ENCODE measurements around the gene CHST11. TPM values are rescaled to one million over a fixed set of nuclear protein-coding genes. Genes with fewer than 3 reads are reported as not detected.

Gene CHST11
- total RNA-seq, 1 donor from 2014 or later: 44.9 TPM

DNA sequence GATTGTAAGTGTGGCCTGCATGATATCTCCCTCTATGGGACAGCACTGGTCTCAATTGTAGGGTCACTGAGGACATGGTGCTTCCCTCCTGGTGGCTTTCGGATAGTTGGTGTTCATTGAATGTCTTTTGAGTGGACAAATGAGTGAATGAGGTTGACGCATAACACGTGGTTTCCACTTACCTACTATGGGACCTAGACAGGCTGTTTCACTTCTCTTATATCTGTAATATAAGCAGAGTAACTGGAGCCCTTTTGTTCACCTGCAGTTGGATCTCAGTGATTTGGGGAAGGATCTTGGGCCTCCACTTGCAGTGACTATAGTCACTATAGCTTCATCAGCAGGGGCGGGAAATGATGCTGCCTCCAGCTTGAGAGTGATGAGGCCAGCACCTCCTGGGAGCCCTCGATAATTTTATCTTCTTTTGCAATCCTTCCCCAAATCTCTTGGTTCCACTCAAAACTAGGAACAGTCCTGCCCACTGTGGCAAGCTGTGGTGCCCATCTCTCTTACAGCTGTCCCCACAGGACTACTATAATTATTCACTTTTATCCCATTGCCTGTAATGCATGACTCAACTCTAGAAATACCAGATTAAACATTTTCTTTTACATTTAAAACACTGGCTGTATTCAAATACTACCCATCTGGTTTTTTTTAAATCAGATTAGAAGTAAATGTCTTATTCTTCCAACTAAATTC is 242.9 kb downstream of the CHST11 start:
- Mint-ChIP-seq H3K36me3 (ENCODE audit: low read depth) (peaks cover 35% of the 10 kb centered on the region), H3K4me3 (no peak overlapping the region), H3K9me3 (peaks cover 9% of the 10 kb centered on the region), H3K27ac (peak overlapping the region; percentile 49), H3K27me3 (peaks cover 2% of the 10 kb centered on the region), H3K4me1 (peaks cover 48% of the 10 kb centered on the region)
- DNase-seq: no peak
- intact Hi-C loops (cut with micrococcal nuclease): loop anchor here (5.0 kb wide), 3 partner anchors 117 to 258 kb away; partner anchors contain the start of gene SLC41A2

DNA sequence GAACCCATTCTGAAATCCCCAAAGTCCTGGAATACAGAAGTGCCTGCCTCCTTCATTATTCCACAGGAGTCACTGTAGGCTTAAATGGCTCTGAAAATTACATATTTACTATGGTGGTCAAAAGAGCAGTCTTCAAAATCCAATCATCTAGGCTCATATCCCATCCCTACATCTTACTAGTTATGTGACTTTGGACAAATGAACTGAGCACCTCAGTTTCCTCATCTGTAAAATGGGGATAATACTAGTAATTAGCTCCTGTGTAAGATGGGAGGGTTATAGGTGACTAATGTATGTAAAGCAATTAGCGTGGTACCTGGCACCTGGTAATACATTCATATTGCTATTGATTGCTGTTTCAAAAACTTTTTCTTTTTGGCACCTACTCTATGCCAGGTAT is 243.6 kb downstream of the CHST11 start:
- DNase-seq: no peak
- intact Hi-C loops (cut with micrococcal nuclease): no loop called here
- no peak overlapping the region for H3K27ac Mint-ChIP-seq
- H3K4me3 Mint-ChIP-seq: no peak overlapping the region
- peaks cover 2% of the 10 kb centered on the region for H3K27me3 Mint-ChIP-seq
- H3K4me1 Mint-ChIP-seq: peaks cover 45% of the 10 kb centered on the region
- peaks cover 9% of the 10 kb centered on the region for H3K9me3 Mint-ChIP-seq
- peaks cover 35% of the 10 kb centered on the region for H3K36me3 Mint-ChIP-seq (ENCODE audit: low read depth)

- Mint-ChIP-seq H3K4me3 (no peak overlapping the region), H3K36me3 (ENCODE audit: low read depth) (peaks cover 31% of the 10 kb centered on the region), H3K27ac (no peak overlapping the region), H3K27me3 (no peaks in the 10 kb centered on the region), H3K4me1 (peaks cover 41% of the 10 kb centered on the region), H3K9me3 (peaks cover 9% of the 10 kb centered on the region)
- DNase-seq: no peak
- intact Hi-C loops (cut with micrococcal nuclease): no loop called here
Observed at GRCh38 chr12:104701301-104701700, 244.6 kb downstream of the CHST11 start.

GRCh38 chr12:104701756-104702155 is 245.0 kb downstream of the CHST11 start:
- Mint-ChIP-seq H3K4me1 (peaks cover 43% of the 10 kb centered on the region), H3K4me3 (no peak overlapping the region), H3K27ac (no peak overlapping the region), H3K27me3 (no peaks in the 10 kb centered on the region), H3K36me3 (ENCODE audit: low read depth) (peaks cover 29% of the 10 kb centered on the region), H3K9me3 (peaks cover 8% of the 10 kb centered on the region)
- intact Hi-C loops (cut with micrococcal nuclease): no loop called here
- DNase-seq: no peak

DNA sequence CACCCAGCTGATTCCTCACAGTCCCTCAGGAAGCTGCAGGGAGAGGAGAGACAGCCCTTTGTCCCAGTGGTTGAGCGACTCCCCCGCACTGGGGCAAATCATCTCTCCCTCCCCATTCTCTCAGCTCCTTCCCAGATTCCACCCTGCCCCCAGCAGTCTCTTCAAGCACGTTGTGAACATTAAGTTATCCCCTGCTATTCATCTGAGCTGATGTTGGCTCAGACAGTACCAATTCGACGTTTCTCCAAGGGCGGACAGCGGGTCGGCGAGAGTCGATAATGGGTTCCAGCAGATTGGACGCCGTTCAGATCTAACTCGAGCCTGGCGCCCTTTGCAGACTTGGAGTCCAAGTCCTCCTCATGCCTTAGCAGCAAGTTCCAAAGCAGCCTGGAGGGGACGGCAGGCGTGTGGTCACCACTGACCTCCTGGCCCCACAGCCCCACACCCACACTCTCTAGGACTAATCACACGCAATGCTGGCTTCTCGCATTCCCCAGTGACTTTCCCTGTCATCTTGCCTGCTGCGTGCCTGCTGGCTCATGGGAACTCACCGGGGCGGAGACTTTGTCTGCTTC is 245.9 kb downstream of the CHST11 start:
- no peak for DNase-seq
- H3K4me1 Mint-ChIP-seq: peaks cover 45% of the 10 kb centered on the region
- no peak overlapping the region for H3K4me3 Mint-ChIP-seq
- no peaks in the 10 kb centered on the region for H3K27me3 Mint-ChIP-seq
- H3K27ac Mint-ChIP-seq: no peak overlapping the region
- peaks cover 5% of the 10 kb centered on the region for H3K9me3 Mint-ChIP-seq
- peaks cover 25% of the 10 kb centered on the region for H3K36me3 Mint-ChIP-seq (ENCODE audit: low read depth)
- intact Hi-C loops (cut with micrococcal nuclease): no loop called here

- Mint-ChIP-seq H3K36me3 (ENCODE audit: low read depth) (peaks cover 18% of the 10 kb centered on the region), H3K27me3 (no peaks in the 10 kb centered on the region), H3K4me1 (peaks cover 43% of the 10 kb centered on the region), H3K9me3 (no peaks in the 10 kb centered on the region), H3K4me3 (no peak overlapping the region), H3K27ac (peak overlapping the region; percentile 57)
- no peak for DNase-seq
- intact Hi-C loops (cut with micrococcal nuclease): no loop called here
Observed at GRCh38 chr12:104703372-104703771, 246.6 kb downstream of the CHST11 start.

DNA sequence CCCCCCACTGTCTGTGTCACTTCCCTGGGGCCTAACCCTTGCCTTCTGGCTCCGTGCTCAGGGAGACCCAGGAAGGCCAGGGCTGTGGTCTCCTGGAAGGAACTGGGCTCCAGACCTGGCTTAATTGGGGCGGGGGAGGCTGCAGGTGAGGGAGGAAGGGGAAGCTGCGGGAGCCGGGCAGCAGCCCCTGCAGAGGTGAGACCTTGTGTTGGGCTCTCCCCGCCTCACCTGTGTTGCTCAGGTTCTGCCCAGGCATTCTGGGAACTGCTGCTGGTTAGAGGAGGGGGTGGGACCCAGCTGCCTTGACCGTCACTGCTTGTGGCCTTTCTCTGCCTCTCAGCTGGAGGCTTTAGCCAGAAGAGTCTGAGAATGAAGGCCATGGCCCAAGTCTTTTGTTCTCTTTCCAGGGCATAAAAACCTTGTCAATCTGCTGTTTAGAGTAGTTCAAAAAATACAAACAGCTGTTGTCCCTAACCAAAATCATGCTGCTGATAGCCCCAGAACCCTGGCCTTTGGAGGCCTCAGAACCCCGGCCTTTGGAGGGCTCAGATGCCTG is 247.6 kb downstream of the CHST11 start:
- H3K4me1 Mint-ChIP-seq: peaks cover 49% of the 10 kb centered on the region
- no peaks in the 10 kb centered on the region for H3K9me3 Mint-ChIP-seq
- no peak overlapping the region for H3K27ac Mint-ChIP-seq
- no peak overlapping the region for H3K4me3 Mint-ChIP-seq
- H3K36me3 Mint-ChIP-seq (ENCODE audit: low read depth): peaks cover 17% of the 10 kb centered on the region
- intact Hi-C loops (cut with micrococcal nuclease): no loop called here
- H3K27me3 Mint-ChIP-seq: no peaks in the 10 kb centered on the region
- no peak for DNase-seq

GRCh38 chr12:104707194-104707593 is 250.4 kb downstream of the CHST11 start:
- Mint-ChIP-seq H3K27ac (peak overlapping the region; percentile 45), H3K4me1 (peaks cover 46% of the 10 kb centered on the region), H3K36me3 (ENCODE audit: low read depth) (peaks cover 14% of the 10 kb centered on the region), H3K4me3 (peak overlapping the region; percentile 23), H3K9me3 (no peaks in the 10 kb centered on the region), H3K27me3 (no peaks in the 10 kb centered on the region)
- intact Hi-C loops (cut with micrococcal nuclease): no loop called here
- DNase-seq: no peak

DNA sequence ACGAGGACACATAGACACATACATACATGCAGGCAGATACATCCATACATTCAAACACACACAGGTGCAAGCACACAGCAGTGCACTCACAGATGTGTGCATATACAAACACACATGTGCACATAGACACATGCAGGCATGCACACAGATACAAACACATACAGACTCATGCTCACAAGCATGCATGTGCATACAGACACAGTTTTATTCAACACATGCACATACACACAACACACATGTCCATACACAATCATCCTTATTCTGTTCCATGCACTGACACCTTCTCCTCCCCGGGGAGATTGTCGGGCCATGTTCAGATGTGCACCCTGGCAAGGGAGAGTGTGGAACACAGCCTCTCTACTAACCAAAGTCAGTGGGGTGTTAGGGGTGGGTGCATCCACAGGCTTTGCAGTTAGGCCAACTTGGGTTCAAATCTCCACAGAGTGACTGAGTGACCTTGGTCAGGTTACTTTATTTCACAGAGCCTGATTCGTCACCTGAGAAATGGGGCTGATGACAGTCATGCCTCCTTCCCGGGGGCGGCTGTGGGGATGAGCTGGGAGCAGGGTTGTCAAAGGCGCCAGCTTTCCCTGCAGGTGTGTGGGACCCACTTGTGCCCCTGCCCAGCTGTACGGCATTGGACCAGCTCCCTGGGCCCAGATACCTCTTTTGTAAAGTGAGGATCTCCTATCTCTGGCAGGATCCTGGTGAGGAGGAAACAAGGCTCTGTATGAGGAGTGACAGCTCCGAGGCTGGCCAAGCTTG is 251.2 kb downstream of the CHST11 start:
- DNase-seq: no peak
- no peaks in the 10 kb centered on the region for H3K9me3 Mint-ChIP-seq
- H3K4me1 Mint-ChIP-seq: peaks cover 48% of the 10 kb centered on the region
- no peak overlapping the region for H3K4me3 Mint-ChIP-seq
- H3K27ac Mint-ChIP-seq: no peak overlapping the region
- H3K36me3 Mint-ChIP-seq (ENCODE audit: low read depth): peaks cover 10% of the 10 kb centered on the region
- intact Hi-C loops (cut with micrococcal nuclease): no loop called here
- no peaks in the 10 kb centered on the region for H3K27me3 Mint-ChIP-seq

- Mint-ChIP-seq H3K27ac (peak overlapping the region; percentile 48), H3K4me3 (no peak overlapping the region), H3K9me3 (no peaks in the 10 kb centered on the region), H3K4me1 (peaks cover 46% of the 10 kb centered on the region), H3K27me3 (no peaks in the 10 kb centered on the region), H3K36me3 (ENCODE audit: low read depth) (peaks cover 2% of the 10 kb centered on the region)
- intact Hi-C loops (cut with micrococcal nuclease): no loop called here
- DNase-seq: no peak
Observed at GRCh38 chr12:104708891-104709290, 252.1 kb downstream of the CHST11 start.

DNA sequence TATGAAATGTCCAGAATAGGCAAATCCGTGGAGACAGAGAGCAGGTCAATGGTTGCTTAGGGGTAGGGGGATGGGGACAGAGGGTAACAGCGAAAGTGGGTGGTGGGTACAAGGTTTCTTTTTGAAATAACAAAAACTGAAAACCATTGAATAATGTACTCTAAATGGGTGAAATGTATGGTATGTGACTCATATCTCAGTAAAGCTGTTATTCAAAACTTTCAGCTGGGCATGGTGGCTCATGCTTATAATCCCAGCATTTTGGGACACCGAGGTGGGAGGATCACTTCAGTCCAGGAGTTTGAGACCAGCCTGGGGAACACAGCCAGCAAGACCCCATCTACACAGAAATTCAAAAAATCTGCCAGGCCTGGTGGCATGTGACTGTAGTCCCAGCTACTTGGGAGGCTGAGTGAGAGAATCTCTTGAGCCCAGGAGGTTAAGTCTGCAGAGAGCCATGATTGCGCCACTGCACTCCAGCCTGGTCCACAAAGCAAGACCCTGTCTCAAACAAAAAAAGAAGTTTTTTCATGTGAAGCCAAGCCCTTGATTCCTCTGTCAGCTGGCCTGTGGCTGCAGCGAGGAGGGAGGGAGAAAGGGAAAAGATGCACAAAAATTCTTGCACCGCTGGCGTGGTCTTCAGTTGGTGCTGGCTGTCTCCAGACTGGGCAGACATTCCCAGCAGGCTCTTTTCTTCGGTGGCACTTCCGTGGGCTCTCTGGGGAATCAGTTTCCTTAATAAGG is 253.1 kb downstream of the CHST11 start:
- no peaks in the 10 kb centered on the region for H3K9me3 Mint-ChIP-seq
- no peak for DNase-seq
- H3K27me3 Mint-ChIP-seq: no peaks in the 10 kb centered on the region
- H3K27ac Mint-ChIP-seq: peak overlapping the region; percentile 29
- H3K36me3 Mint-ChIP-seq (ENCODE audit: low read depth): peaks cover 1% of the 10 kb centered on the region
- intact Hi-C loops (cut with micrococcal nuclease): no loop called here
- H3K4me3 Mint-ChIP-seq: no peak overlapping the region
- peaks cover 53% of the 10 kb centered on the region for H3K4me1 Mint-ChIP-seq

- H3K27me3 Mint-ChIP-seq: no peaks in the 10 kb centered on the region
- H3K27ac Mint-ChIP-seq: no peak overlapping the region
- H3K4me1 Mint-ChIP-seq: peaks cover 52% of the 10 kb centered on the region
- peaks cover 1% of the 10 kb centered on the region for H3K36me3 Mint-ChIP-seq (ENCODE audit: low read depth)
- intact Hi-C loops (cut with micrococcal nuclease): no loop called here
- no peak for DNase-seq
- H3K9me3 Mint-ChIP-seq: no peaks in the 10 kb centered on the region
- no peak overlapping the region for H3K4me3 Mint-ChIP-seq
Observed at GRCh38 chr12:104710940-104711689, 254.4 kb downstream of the CHST11 start.

- peaks cover 47% of the 10 kb centered on the region for H3K4me1 Mint-ChIP-seq
- intact Hi-C loops (cut with micrococcal nuclease): no loop called here
- H3K27me3 Mint-ChIP-seq: no peaks in the 10 kb centered on the region
- no peak overlapping the region for H3K4me3 Mint-ChIP-seq
- H3K36me3 Mint-ChIP-seq (ENCODE audit: low read depth): peaks cover 1% of the 10 kb centered on the region
- H3K27ac Mint-ChIP-seq: no peak overlapping the region
- H3K9me3 Mint-ChIP-seq: no peaks in the 10 kb centered on the region
- no peak for DNase-seq
Observed at GRCh38 chr12:104712477-104712876, 255.7 kb downstream of the CHST11 start.
